SIG-M5 treated with dmso at 0.1 percent for 504 hours (cell line): ENCODE data around the gene ZNRF2.

Source experiments
- DNase-seq: peaks from one replicate; lab custom pipeline; 2025; ENCODE audit not compliant: unreplicated experiment; lab: John Stamatoyannopoulos, UW

The ZNRF2 gene

GRCh38 chr7:30284298-30285066 lies at the start of gene ZNRF2:
ZNRF2 (plus strand) TSS chr7:30284597; CDS start chr7:30285358, 761 bp downstream.
- DNase-seq, result peak; percentile 98

- no peak for DNase-seq
These were observed 47.1 kb upstream of the ZNRF2 start for GRCh38 chr7:30237271-30237695.

GRCh38 chr7:30238721-30239441 lies 45.5 kb upstream of the ZNRF2 start:
- peak; percentile 34 for DNase-seq

GRCh38 chr7:30240106-30240800 lies 44.1 kb upstream of the ZNRF2 start:
- no peak for DNase-seq

GRCh38 chr7:30241767-30242166 lies 42.6 kb upstream of the ZNRF2 start:
- no peak for DNase-seq

GRCh38 chr7:30244340-30244739 lies 40.1 kb upstream of the ZNRF2 start:
- no peak for DNase-seq

GRCh38 chr7:30245913-30246312 lies 38.5 kb upstream of the ZNRF2 start:
- DNase-seq, result no peak

- no peak for DNase-seq
These were observed 38.0 kb upstream of the ZNRF2 start for GRCh38 chr7:30246392-30246791.

- no peak for DNase-seq
These were observed 36.6 kb upstream of the ZNRF2 start for GRCh38 chr7:30247541-30248401.

- peak; percentile 15 for DNase-seq
These were observed 35.1 kb upstream of the ZNRF2 start for GRCh38 chr7:30249316-30249715.

GRCh38 chr7:30249986-30250774 lies 34.2 kb upstream of the ZNRF2 start:
- no peak for DNase-seq

- DNase-seq, result no peak
These were observed 32.6 kb upstream of the ZNRF2 start for GRCh38 chr7:30251708-30252329.

GRCh38 chr7:30252885-30253795 lies 31.3 kb upstream of the ZNRF2 start:
- peak; percentile 11 for DNase-seq

GRCh38 chr7:30253796-30254165 lies 30.6 kb upstream of the ZNRF2 start:
- no peak for DNase-seq

- DNase-seq, result no peak
These were observed 30.1 kb upstream of the ZNRF2 start for GRCh38 chr7:30254248-30254647.

GRCh38 chr7:30254717-30255063 lies 29.7 kb upstream of the ZNRF2 start:
- DNase-seq, result no peak

GRCh38 chr7:30255064-30255769 lies 29.2 kb upstream of the ZNRF2 start:
- DNase-seq, result no peak

GRCh38 chr7:30256349-30256858 lies 28.0 kb upstream of the ZNRF2 start:
- no peak for DNase-seq
